Stomach (tissue), 4 donors: ENCODE results near the gene TELO2.

Source experiments
- EP300 ChIP-seq: sonication (generic); formaldehyde crosslinking; IDR thresholded peaks from one replicate; pipeline ENCODE4 v1.6.1; 2017; ENCODE audit warnings: antibody characterized with exemption
- POLR2A ChIP-seq, 4 donors: fragments of 450-650 bp; IDR thresholded peaks; one replicate each; pipeline ENCODE4 v1.6.1; 2016; ENCODE audit warnings: antibody characterized with exemption in 4 of 4, control low read depth in 2 of 4, mild to moderate bottlenecking in 1 of 4, moderate library complexity in 1 of 4
- TF ChIP-seq, protein P1 (sequence below), 7 experiments: fragments of 450-650 bp in 4 of 7; fragments of 200-600 bp in 3 of 7; sonication (generic) in 3 of 7; IDR thresholded peaks; one replicate each; pipeline ENCODE4 v1.5.1; 2016 to 2019; ENCODE audit warnings: antibody characterized with exemption in 7 of 7, control low read depth in 2 of 7, mild to moderate bottlenecking in 1 of 7

DNA sequence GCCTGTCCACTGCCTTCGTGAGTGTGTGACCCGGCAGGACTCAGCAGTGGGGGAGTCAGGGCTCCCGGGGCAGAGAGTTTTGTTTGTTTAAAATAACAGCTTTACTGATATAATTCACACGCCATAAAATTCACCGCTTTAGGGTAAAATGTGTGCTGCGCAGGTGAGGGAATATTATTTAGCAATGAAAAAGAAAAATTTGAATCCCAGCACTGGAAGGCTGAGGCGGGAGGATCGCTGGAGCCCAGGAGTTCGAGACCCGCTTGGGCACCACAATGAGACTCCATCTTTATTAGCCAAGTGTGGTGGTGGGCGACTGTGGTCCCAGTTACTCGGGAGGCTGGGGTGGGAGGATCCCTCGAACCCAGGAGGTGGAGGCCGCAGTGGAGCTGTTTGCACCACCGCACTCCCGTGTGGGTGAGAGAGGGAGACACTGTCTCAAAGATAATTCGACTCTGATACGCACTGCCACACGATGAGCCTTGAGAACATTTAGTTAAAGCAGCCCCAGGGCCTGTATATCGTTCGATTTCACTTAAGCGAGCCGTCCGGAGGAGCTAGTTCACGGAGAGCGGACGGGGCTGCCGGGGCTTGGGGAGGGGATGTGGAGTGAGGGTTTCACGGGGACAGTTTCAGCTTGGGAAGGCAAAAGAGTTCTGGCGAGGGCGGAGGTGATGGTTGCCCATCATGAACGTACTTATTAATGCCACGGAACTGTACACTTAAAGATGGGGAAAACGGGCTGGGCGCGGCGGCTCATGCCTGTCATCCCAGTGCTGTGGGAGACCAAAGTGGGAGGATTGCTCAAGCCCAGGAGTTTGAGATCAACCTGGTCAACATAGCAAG lies 10.2 kb downstream of the TELO2 start:
- TF ChIP-seq, protein P1, sequence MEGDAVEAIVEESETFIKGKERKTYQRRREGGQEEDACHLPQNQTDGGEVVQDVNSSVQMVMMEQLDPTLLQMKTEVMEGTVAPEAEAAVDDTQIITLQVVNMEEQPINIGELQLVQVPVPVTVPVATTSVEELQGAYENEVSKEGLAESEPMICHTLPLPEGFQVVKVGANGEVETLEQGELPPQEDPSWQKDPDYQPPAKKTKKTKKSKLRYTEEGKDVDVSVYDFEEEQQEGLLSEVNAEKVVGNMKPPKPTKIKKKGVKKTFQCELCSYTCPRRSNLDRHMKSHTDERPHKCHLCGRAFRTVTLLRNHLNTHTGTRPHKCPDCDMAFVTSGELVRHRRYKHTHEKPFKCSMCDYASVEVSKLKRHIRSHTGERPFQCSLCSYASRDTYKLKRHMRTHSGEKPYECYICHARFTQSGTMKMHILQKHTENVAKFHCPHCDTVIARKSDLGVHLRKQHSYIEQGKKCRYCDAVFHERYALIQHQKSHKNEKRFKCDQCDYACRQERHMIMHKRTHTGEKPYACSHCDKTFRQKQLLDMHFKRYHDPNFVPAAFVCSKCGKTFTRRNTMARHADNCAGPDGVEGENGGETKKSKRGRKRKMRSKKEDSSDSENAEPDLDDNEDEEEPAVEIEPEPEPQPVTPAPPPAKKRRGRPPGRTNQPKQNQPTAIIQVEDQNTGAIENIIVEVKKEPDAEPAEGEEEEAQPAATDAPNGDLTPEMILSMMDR (IDR thresholded peaks at IDR 0.05), result no peak
- TF ChIP-seq POLR2A (IDR thresholded peaks at IDR 0.05) (no peak), EP300 (no peak)
